ENCODE results near the gene MAN2B2.

- no peak for TF ChIP-seq POLR2AphosphoS5 (IDR thresholded peaks at IDR 0.05)
- no peak for TF ChIP-seq CTCF (IDR thresholded peaks at IDR 0.05)
- no peak for TF ChIP-seq POLR2A (IDR thresholded peaks at IDR 0.05)
- no peak for TF ChIP-seq EP300 (IDR thresholded peaks at IDR 0.05; ENCODE audit: low read depth)
Measured at GRCh38 chr4:6535329-6535692, 39.7 kb upstream of the MAN2B2 start.

Measured in transverse colon (tissue), 4 donors.